Karpas-422 (cell line): Measurements from ENCODE around the gene PCSK6. TPM values are rescaled to one million over a fixed set of nuclear protein-coding genes. Genes with fewer than 3 reads are reported as not detected.
A peak's percentile ranks its signal among the peaks of the same experiment; 100 is the strongest.

Experiments
- DNase-seq: peaks from one replicate; pipeline ENCODE4 v3.0.0-alpha.2; 2015
- H2AFZ ChIP-seq: fragments of 200-600 bp; sonication (generic); 2 replicates; pipeline ENCODE4 v1.6.1; 2014; ENCODE audit warnings: antibody characterized with exemption, low read length, mixed read lengths
- H3K27ac ChIP-seq: fragments of 200-600 bp; sonication (generic); 2 replicates; pipeline ENCODE4 v1.5.1; 2014; ENCODE audit warnings: mild to moderate bottlenecking, low read length, moderate library complexity
- H3K27me3 ChIP-seq: fragments of 200-600 bp; sonication (generic); 2 replicates; pipeline ENCODE4 v1.6.1; 2014; ENCODE audit warnings: low read length, mixed read lengths
- H3K36me3 ChIP-seq: fragments of 200-600 bp; sonication (generic); 2 replicates; pipeline ENCODE4 v1.6.1; 2014; ENCODE audit warnings: low read length, mixed read lengths; ENCODE audit not compliant: insufficient read depth
- H3K4me1 ChIP-seq: fragments of 200-600 bp; sonication (generic); 2 replicates; pipeline ENCODE4 v1.6.1; 2014; ENCODE audit warnings: mild to moderate bottlenecking, low read length, mixed read lengths
- H3K4me2 ChIP-seq: fragments of 200-600 bp; sonication (generic); 2 replicates; pipeline ENCODE4 v1.6.1; 2014; ENCODE audit warnings: low read length, low read depth, mild to moderate bottlenecking; ENCODE audit not compliant: poor library complexity, severe bottlenecking
- H3K4me3 ChIP-seq: fragments of 200-600 bp; sonication (generic); 2 replicates; pipeline ENCODE4 v1.5.1; 2014; ENCODE audit warnings: mild to moderate bottlenecking, antibody characterized with exemption, low read length, mixed read lengths
- H3K79me2 ChIP-seq: fragments of 200-600 bp; sonication (generic); 2 replicates; pipeline ENCODE4 v1.6.1; 2014; ENCODE audit warnings: mild to moderate bottlenecking, low read length, mixed read lengths
- H3K9ac ChIP-seq: fragments of 200-600 bp; sonication (generic); 2 replicates; pipeline ENCODE4 v1.6.0; 2014; ENCODE audit warnings: low read length
- H3K9me2 ChIP-seq: fragments of 200-600 bp; sonication (generic), shearing (Covaris generic); replicated peaks from 2 replicates; pipeline ENCODE4 v1.6.0; 2014; ENCODE audit warnings: mild to moderate bottlenecking, low read length, moderate library complexity; ENCODE audit not compliant: insufficient read depth
- H3K9me3 ChIP-seq: fragments of 300-700, 200-600 bp; sonication (generic); 2 replicates; pipeline ENCODE4 v1.6.1; 2014; ENCODE audit warnings: low read length, mixed read lengths
- H4K20me1 ChIP-seq: fragments of 200-600 bp; sonication (generic); 2 replicates; pipeline ENCODE4 v1.6.1; 2014; ENCODE audit warnings: mild to moderate bottlenecking, antibody characterized with exemption, low read length, low read depth; ENCODE audit not compliant: insufficient read depth
- total RNA-seq: library from RNA; depleted of rRNA; stranded (reverse); fragments of >200 nt; shearing (Covaris generic); gene quantifications from 2 replicates; pipeline ENCODE4 v1.2.3, GENCODE V29; 2014; ENCODE audit warnings: low replicate concordance

PCSK6 gene
- total RNA-seq, 1 experiment from 2014 or later: 0.19 TPM

GRCh38 chr15:101305820-101306255, 183.7 kb downstream of the PCSK6 start:
- no peaks in the 10 kb centered on the region for H3K36me3 ChIP-seq
- no peaks in the 10 kb centered on the region for H3K4me1 ChIP-seq
- no peak overlapping the region for H3K4me3 ChIP-seq
- no peak for DNase-seq
- H3K27me3 ChIP-seq: no peaks in the 10 kb centered on the region
- H3K9ac ChIP-seq: no peak overlapping the region
- no peak overlapping the region for H3K27ac ChIP-seq
- no peaks in the 10 kb centered on the region for H3K9me3 ChIP-seq
- H3K9me2 ChIP-seq: no peaks in the 10 kb centered on the region
- H3K4me2 ChIP-seq: no peak overlapping the region
- no peak overlapping the region for H2AFZ ChIP-seq
- H4K20me1 ChIP-seq: no peaks in the 10 kb centered on the region
- H3K79me2 ChIP-seq: no peaks in the 10 kb centered on the region

DNA sequence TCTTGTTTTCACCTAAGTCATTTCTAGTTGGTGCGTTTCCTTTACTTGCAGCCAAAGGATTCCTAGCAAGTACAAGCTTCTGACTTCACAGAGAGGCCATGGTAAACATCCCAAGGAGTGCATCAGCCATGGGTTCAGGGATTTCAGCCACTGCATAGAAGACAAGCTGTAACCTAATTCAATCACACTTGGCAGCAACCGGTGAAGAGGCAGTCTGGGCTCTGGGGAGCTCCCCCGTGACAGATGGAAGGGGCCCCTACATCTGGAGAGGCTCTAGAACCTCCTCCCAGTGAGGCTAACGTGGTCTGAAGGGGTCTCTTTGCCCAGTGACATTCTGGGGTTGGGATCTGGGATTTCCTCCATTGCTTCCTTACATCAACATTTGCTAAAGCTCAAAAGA, 186.1 kb downstream of the PCSK6 start:
- H3K36me3 ChIP-seq: no peaks in the 10 kb centered on the region
- no peaks in the 10 kb centered on the region for H3K9me2 ChIP-seq
- H3K9me3 ChIP-seq: no peaks in the 10 kb centered on the region
- H3K9ac ChIP-seq: no peak overlapping the region
- H3K4me3 ChIP-seq: no peak overlapping the region
- H3K27me3 ChIP-seq: no peaks in the 10 kb centered on the region
- H3K27ac ChIP-seq: no peak overlapping the region
- no peaks in the 10 kb centered on the region for H3K4me1 ChIP-seq
- H3K4me2 ChIP-seq: no peak overlapping the region
- no peaks in the 10 kb centered on the region for H3K79me2 ChIP-seq
- no peak for DNase-seq
- H2AFZ ChIP-seq: no peak overlapping the region
- H4K20me1 ChIP-seq: no peaks in the 10 kb centered on the region

DNA sequence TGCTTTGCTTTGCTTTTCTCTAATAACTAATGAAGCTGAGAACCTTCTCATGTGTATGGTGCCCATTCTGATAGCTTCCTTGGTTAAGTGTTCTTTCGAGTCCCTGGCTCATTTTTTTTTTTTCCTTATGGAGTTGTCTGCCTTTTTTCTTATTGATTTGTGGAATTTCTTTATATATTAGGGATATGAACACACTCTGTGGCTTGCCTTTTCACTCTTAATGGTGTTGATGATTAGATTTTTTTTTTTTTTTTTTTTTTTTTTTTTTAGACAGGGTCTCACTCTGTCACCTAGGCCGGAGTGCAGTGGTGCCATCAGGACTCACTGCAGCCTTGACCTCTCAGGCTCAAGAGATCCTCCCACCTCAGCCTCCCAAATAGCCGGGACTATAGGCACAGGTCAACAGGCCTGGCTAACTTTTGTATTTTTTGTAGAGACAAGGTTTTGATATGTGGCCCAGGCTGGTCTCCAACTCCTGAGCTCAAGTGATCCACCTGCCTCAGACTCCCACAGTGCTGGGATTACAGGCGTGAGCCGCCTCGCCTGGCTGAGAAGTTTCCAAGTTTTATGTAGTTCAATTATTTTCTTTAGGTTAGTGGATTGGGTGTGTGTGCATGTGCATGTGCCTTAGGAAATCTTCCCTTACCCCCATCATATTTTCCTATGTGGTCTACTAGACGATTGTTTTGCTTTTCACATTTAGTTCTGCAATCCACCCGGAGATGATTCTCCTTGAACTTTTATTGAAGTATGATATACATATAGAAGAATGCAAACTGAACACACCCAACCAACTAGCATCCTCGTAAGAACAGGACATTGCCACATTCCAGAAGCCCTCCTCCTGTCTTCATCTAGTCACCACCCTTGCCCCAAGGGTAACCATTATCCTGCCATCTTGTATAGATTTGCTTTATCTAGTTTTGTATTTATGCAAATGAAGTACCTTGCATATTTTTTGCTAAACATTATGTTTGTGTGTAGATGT, 192.8 kb downstream of the PCSK6 start:
- peaks cover 8% of the 10 kb centered on the region; the same call in 1 of the 2 replicates for H3K36me3 ChIP-seq
- peaks cover 22% of the 10 kb centered on the region for H4K20me1 ChIP-seq
- peaks cover 33% of the 10 kb centered on the region for H3K79me2 ChIP-seq
- no peak for DNase-seq
- peaks cover 28% of the 10 kb centered on the region for H3K4me1 ChIP-seq
- no peaks in the 10 kb centered on the region for H3K9me3 ChIP-seq
- H3K27ac ChIP-seq: no peak overlapping the region
- no peak overlapping the region for H3K4me3 ChIP-seq
- no peaks in the 10 kb centered on the region for H3K27me3 ChIP-seq
- peak overlapping the region; percentile 89 for H3K4me2 ChIP-seq
- no peak overlapping the region for H3K9ac ChIP-seq
- H3K9me2 ChIP-seq: 0 out of 2 replicates have a peak, but pooled peaks cover 3% of the 10 kb centered on the region
- no peak overlapping the region for H2AFZ ChIP-seq

DNA sequence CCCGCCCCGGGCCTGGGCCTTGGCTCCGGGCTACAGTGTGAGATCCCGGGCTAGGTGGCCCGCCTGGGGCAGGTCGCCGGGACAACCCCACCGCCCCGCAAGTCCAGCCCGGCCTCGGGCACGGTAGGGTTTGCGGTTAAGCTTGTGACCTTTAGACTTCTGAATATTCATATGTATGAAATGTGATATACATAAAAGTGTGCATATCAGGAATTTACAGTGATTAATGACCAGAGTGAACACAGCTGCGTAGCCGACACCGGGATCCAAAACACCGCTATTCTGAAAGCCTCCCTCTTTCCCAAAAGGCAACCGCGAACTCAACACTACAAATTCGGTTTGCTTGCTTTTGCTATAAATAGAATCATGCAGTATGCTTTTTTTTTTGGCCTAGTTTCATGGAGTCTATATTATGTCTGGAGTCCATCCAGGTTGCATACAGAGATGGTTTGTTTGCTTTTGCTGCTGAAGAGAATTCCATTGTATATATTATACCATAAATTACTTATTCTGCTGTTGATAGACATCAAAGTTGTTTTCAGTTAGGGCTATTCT, 193.8 kb downstream of the PCSK6 start:
- H2AFZ ChIP-seq: peak overlapping the region; percentile 32; the same call in 1 of the 2 replicates
- peak overlapping the region; percentile 95 for H3K9ac ChIP-seq
- peaks cover 15% of the 10 kb centered on the region; the same call in 1 of the 2 replicates for H3K36me3 ChIP-seq
- peaks cover 25% of the 10 kb centered on the region for H4K20me1 ChIP-seq
- H3K27me3 ChIP-seq: no peaks in the 10 kb centered on the region
- H3K79me2 ChIP-seq: peaks cover 43% of the 10 kb centered on the region
- H3K4me3 ChIP-seq: peak overlapping the region; percentile 91
- DNase-seq: no peak
- 0 out of 2 replicates have a peak, but pooled peaks cover 3% of the 10 kb centered on the region for H3K9me2 ChIP-seq
- H3K4me1 ChIP-seq: peaks cover 28% of the 10 kb centered on the region
- H3K27ac ChIP-seq: no peak overlapping the region
- H3K9me3 ChIP-seq: no peaks in the 10 kb centered on the region
- H3K4me2 ChIP-seq: peak overlapping the region; percentile 89

- peak within 1 kb of the TSS; percentile 32; the same call in 1 of the 2 replicates for H2AFZ ChIP-seq
- H3K27ac ChIP-seq: peak within 1 kb of the TSS; percentile 85
- peak; percentile 98 for DNase-seq
- peaks cover 50% of the 10 kb centered on the region for H3K79me2 ChIP-seq
- 0 out of 2 replicates have a peak, but pooled peaks cover 3% of the 10 kb centered on the region for H3K9me2 ChIP-seq
- peaks cover 28% of the 10 kb centered on the region for H3K4me1 ChIP-seq
- H3K4me3 ChIP-seq: peak within 1 kb of the TSS; percentile 91
- H4K20me1 ChIP-seq: peaks cover 31% of the 10 kb centered on the region
- H3K9me3 ChIP-seq: no peaks in the 10 kb centered on the region
- peak within 1 kb of the TSS; percentile 89 for H3K4me2 ChIP-seq
- peaks cover 20% of the 10 kb centered on the region for H3K36me3 ChIP-seq
- peak within 1 kb of the TSS; percentile 95 for H3K9ac ChIP-seq
- no peaks in the 10 kb centered on the region for H3K27me3 ChIP-seq
Measured at GRCh38 chr15:101294731-101295606, 194.5 kb downstream of the PCSK6 start, which contains the start of gene SNRPA1. SNRPA1 (minus strand) TSS chr15:101295248; CDS start chr15:101295178, 70 bp downstream.

GRCh38 chr15:101293122-101293521, 196.4 kb downstream of the PCSK6 start:
- Histone ChIP-seq H2AFZ (no peak overlapping the region), H3K4me2 (peak overlapping the region; percentile 89), H3K9me3 (no peaks in the 10 kb centered on the region), H4K20me1 (peaks cover 39% of the 10 kb centered on the region), H3K27me3 (no peaks in the 10 kb centered on the region), H3K36me3 (peaks cover 32% of the 10 kb centered on the region), H3K4me3 (peak overlapping the region; percentile 91), H3K27ac (peak overlapping the region; percentile 85; the same call in 1 of the 2 replicates), H3K79me2 (peaks cover 68% of the 10 kb centered on the region), H3K4me1 (peaks cover 28% of the 10 kb centered on the region), H3K9me2 (0 out of 2 replicates have a peak, but pooled peaks cover 3% of the 10 kb centered on the region), H3K9ac (peak overlapping the region; percentile 95)
- peak; percentile 66 for DNase-seq

DNA sequence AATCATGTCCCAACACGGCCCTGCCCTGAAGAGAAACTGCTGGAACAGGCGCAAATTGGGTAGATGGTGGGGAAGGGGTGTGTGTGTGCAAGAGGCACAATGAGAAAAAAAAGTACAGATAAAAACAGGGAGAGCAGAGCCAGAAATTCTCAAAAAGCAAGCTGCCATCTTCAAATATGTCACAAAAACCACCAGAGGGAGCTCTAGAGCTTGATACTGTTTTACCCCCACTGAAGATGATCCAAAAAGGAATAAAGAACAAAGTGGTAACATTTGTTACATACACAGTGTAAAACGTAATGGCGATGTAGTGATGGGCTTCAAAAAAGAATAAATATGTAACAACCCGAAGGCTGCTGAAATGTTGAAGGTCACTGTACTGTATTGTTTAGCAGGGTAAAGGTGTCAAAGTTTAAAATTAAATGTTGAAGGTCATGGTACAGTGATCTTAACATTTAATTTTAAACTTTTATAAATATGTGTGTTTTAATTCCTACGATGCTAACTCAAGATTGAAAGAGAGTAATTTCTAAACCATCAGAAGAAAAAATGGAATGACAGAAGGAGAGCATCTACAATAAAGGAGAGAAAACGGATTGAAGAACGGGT, 200.5 kb downstream of the PCSK6 start:
- H3K27ac ChIP-seq: no peak overlapping the region

More for the DNA sequence above, 200.5 kb downstream of the PCSK6 start:
- H3K36me3 ChIP-seq: peaks cover 66% of the 10 kb centered on the region
- H3K27me3 ChIP-seq: no peaks in the 10 kb centered on the region
- H3K9me3 ChIP-seq: no peaks in the 10 kb centered on the region
- peaks cover 86% of the 10 kb centered on the region for H3K79me2 ChIP-seq
- H3K9me2 ChIP-seq: no peaks in the 10 kb centered on the region
- H2AFZ ChIP-seq: no peak overlapping the region
- H4K20me1 ChIP-seq: peaks cover 41% of the 10 kb centered on the region
- no peak overlapping the region for H3K9ac ChIP-seq
- peaks cover 20% of the 10 kb centered on the region for H3K4me1 ChIP-seq
- H3K4me3 ChIP-seq: no peak overlapping the region
- peak; percentile 87 for DNase-seq
- H3K4me2 ChIP-seq: no peak overlapping the region
